HG02571 (cell line): ENCODE measurements around the gene C22orf15.

ENCODE experiments used
- ATAC-seq: cut with Tn5 transposase; IDR thresholded peaks from one replicate; pipeline ENCODE4 v1.9.1; 2021; ENCODE audit warnings: mild to moderate bottlenecking, moderate library complexity; ENCODE audit not compliant: unreplicated experiment

The C22orf15 gene

GRCh38 chr22:23772649-23773473 is 10.1 kb downstream of the C22orf15 start, which contains the start of gene MMP11:
Gene MMP11, plus strand, starts transcription at chr22:23772849. Its CDS starts 22 bp downstream, at chr22:23772871.
- ATAC-seq = no peak

- no peak for ATAC-seq
Observed at GRCh38 chr22:23773483-23774113, 10.8 kb downstream of the C22orf15 start.

DNA sequence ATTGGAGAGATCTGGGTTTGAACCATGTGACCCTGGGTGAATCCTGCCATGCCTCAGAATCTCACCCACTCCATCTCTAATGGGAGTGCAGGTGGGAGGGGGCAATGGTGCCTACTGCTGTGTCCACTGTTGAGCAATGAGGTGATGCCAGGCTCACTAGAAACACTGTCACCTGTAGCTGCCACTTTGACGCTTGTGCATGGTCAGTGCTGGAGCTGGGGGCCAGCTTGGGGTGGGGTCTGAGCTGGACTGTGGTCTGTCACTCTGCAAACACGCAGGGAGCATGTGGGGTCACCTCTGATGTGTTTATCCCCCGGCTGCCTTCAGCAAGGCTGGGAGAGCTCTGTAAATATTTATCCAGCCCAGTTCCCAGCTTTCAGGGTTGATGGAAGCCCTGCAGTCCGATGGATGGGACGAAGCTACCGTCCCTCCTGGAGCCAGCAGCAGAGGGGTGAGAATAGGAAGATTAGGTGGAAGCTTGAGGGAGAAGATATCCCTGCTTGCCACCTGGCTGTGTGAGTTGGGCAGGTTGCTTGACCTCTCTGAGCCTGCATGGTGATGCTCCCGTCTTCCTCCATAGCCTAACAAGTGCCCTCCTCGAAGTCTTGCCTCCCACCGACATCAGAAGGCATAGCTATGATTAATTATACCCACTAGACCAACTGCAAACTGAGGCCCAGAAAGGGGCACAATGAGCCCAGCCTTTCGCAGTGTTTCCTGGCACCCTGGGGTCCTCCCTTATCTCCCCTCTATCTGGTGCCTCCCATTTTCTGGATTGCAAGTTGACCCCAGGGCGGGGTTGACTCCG is 11.5 kb downstream of the C22orf15 start:
- no peak for ATAC-seq

DNA sequence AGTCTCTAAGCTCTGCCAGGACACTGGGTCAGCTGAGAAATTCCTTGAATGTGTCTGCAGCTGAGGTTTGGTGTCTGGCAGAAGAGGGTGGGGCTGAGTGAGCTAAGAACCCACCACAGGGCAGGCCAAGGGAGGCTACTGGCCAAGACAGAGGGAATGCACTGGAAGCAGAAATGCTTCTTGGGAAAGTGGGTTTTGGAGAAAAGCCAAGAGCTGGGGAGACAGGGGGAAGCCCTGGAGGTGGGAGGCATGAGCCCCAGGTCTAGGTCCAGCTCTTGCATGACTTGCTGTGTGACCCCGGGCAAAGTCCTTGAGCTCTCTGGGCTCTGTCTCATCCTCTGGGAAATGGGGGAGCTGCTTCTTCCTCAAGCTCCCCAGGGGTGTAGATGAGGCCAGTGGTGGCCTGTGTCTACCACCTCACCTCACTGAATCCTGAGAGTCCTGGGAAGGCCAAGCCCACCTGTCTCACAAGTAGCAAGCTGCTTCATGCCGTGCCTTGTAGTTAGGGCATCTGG is 12.2 kb downstream of the C22orf15 start:
- ATAC-seq = no peak

- ATAC-seq = no peak
Observed at GRCh38 chr22:23775779-23776375, 13.1 kb downstream of the C22orf15 start.

DNA sequence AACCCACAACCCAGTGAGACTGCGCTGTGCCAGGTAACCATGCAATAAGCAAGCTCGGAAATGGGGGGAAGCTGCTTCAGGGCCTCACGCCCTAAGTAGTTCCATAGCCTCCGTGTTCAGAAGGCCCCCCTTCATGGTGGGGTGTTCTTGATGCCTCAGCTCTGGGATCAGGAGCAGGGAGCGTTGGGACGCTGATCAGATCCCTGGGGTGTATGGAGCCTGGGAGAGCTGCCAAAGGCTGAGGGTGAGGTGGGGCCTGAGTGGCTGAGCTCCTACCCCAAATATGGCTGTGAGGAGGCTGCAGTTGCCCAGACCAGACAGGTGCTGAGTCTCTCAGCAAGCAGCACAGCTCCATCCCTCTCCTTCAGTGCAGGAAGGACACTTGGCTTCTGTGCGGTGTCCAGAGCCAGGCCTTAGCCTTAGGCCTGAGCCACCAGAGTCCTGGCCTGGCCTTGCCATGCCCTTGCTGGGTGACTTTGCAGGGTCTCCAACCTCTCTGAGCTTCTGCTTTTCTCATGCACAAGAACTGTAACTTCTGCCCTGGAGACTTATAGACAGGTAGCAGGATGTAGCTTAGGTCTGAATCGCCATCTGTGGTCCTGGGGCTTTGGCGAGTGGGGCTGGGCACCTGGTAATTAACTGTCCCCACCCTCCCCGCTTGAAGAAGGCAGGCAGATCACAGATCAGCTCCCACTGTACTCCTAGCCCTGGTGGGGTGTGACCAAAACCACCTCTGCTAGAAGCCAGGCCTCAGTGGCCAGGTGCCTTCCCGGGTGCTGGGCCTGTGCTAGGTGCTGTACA is 15.2 kb downstream of the C22orf15 start:
- no peak for ATAC-seq

GRCh38 chr22:23778577-23778900 is 15.7 kb downstream of the C22orf15 start:
- ATAC-seq = no peak

DNA sequence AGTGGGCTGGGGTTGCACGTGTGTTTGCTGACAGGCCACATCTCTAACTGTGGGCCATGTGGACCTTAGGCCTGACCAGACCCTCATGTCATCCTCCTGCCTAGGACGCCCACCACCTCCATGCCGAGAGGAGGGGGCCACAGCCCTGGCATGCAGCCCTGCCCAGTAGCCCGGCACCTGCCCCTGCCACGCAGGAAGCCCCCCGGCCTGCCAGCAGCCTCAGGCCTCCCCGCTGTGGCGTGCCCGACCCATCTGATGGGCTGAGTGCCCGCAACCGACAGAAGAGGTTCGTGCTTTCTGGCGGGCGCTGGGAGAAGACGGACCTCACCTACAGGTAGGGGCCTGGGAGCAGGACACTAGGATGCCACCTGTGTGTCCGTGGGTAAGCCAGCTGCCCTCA is 16.3 kb downstream of the C22orf15 start:
- ATAC-seq = no peak

GRCh38 chr22:23779731-23780130 is 16.9 kb downstream of the C22orf15 start:
- ATAC-seq = no peak

DNA sequence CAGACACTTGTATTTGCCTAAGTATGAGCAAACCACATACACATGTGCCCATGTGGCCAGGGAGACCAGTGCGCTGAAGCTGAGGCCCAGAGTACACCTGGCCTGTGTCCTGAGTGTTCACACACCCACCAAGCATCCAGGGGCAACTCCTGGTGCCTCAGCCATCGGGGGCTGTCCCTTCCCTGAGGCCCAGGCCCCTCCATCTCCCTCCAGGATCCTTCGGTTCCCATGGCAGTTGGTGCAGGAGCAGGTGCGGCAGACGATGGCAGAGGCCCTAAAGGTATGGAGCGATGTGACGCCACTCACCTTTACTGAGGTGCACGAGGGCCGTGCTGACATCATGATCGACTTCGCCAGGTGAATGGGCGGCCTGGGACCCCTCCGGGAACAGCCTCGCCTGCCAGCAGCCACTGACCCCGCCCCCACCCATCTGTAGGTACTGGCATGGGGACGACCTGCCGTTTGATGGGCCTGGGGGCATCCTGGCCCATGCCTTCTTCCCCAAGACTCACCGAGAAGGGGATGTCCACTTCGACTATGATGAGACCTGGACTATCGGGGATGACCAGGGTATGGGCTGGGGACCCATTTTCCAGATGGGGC is 17.5 kb downstream of the C22orf15 start:
- no peak for ATAC-seq

GRCh38 chr22:23781065-23781464 is 18.3 kb downstream of the C22orf15 start:
- no peak for ATAC-seq

- no peak for ATAC-seq
Observed at GRCh38 chr22:23781511-23782183, 18.9 kb downstream of the C22orf15 start.

DNA sequence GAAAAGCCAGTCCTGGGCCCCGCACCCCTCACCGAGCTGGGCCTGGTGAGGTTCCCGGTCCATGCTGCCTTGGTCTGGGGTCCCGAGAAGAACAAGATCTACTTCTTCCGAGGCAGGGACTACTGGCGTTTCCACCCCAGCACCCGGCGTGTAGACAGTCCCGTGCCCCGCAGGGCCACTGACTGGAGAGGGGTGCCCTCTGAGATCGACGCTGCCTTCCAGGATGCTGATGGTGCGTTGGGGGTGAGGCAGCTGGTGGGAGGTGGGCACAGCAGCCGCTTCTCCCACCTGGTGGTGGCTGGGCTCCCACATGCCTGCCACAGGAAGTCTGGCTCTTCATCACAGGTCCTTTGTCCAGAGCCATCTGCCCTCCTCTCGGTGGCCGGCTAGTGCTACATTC is 19.5 kb downstream of the C22orf15 start:
- no peak for ATAC-seq

DNA sequence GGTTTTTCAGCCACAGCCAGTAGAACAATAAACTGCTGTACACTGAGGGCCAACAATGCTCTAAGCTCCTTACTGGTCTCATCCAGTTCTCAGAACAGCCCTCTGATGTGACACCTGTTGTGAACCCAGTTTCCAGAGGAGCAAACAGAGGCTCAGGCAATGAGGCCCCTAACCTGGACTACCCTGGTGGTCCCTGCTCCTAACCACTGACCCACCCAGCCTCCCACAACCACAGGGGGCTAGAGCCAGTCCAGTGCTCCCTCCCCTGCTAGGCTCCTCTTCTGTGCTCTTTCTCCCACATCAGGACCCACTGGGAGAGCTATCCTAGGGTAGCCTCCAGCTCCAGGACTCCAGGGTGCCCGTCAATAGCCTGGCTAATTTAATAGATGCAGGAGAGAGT is 19.9 kb downstream of the C22orf15 start:
- no peak for ATAC-seq

GRCh38 chr22:23783265-23784150 is 20.7 kb downstream of the C22orf15 start:
- no peak for ATAC-seq

DNA sequence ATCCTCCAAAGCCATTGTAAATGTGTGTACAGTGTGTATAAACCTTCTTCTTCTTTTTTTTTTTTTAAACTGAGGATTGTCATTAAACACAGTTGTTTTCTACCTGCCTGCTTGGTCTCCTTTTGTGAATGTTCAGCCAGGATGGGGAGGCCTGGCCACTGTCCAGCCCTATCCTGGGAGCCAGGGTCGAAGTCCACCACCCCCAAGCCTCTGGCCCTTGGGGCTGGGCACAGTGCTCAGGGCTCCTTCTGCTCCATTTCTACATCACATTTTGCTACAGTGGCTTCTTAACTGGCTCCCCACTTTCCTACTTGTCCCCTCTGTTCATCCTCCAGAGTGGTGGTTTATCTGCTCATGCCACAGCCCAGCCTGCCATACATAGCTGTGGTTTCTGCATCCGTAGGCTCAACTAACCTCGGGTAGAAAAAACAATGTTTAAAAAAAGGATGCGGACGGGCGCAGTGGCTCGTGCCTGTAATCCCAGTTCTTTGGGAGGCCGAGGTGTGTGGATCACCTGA is 21.5 kb downstream of the C22orf15 start:
- ATAC-seq = no peak

DNA sequence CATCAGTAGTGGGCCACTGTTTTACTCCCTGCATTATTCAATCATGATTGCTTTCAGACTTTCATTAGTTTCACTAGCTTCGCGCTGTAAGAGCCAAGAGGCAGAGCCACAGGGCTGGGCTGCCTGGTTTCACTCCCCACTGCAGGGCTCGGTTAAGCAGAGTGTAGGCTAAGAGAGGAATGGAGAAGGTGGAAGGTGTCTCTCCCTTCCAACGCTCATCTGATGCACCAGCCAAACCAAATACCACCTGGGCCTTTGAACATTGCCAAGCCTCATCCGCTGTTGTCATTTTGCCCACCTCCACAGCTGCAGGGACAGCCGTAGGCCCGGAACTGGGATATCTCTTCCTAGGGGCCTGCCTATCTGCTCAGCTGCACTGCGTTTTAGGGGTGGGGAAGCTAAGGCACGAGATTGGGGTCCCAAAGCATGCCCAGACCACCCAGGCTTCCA is 23.5 kb downstream of the C22orf15 start:
- no peak for ATAC-seq
